Stimulated activated CD4-positive, alpha-beta T cell treated with anti-CD3 and anti-CD28 coated beads, Interleukin-4, amount 100 ng/mL, for 4 hours (primary cell): ENCODE data around the gene RGS3.

Source experiments
- DNase-seq, 2 experiments: peaks; one replicate each; pipeline ENCODE4 v3.0.0-alpha.2; 2020

RGS3 gene

DNA sequence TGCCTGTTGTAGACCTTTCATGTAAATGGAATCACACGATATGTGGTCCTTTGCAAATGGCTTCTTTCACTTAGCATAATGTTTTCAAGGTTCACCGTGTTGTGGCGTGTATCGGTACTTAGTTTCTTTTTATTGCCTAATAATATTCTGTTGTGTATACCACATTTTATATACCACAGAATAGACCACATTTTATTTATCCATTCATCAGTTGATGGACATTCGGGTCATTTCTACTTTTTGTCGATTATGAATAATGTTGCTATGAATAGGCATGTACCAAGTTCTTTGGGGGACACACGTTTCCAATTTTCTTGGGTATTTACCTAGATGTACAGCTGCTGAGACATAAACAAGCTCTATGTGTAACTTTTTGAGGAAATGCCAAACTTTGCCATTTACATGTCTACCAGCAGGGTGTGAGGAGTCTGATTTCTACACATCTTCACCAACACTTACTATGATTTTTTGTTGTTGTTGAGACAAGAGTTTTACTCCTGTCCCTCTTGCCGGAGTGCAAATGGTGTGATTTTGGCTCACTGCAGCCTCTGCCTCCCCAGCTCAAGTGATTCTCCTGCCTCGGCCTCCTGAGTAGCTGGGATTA, 144.7 kb downstream of the RGS3 start:
- no peak for DNase-seq

DNA sequence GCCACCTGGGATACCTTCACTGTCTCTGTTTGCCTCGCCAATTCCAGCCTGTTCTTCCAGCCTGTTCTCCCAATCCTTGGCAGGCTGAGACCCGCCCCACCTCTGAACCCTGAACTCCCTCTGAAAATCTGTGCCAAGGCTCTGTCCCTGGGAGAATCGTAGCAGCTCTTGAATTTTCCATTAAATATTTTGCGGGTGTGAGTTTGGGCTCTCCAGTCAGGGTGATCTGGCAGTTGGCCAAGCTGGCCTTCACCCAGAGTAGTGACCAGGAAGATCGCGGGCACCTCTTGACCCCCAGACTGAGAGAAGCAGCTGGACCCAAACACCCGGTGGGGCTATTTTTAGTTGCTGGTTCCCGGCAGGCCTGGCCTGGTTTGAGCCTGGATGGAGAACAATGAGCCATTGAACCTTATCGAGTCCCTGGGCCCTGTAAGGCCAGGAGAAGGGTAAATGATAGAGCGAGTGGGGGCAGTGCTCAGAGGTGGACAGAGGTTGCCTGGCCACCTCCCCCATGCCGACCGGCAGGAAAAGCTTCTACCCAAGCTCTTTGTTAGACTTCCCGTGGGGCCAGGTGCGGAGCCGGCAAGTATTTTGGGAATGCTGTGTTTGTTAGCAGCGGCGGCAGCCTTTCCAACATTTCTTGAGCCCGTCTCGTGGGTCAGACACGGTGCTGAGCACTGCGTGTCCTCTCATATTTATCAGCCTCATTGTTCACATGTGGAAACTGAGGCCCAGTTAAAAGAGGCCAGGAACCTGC, 146.2 kb downstream of the RGS3 start:
- DNase-seq: no peak

DNA sequence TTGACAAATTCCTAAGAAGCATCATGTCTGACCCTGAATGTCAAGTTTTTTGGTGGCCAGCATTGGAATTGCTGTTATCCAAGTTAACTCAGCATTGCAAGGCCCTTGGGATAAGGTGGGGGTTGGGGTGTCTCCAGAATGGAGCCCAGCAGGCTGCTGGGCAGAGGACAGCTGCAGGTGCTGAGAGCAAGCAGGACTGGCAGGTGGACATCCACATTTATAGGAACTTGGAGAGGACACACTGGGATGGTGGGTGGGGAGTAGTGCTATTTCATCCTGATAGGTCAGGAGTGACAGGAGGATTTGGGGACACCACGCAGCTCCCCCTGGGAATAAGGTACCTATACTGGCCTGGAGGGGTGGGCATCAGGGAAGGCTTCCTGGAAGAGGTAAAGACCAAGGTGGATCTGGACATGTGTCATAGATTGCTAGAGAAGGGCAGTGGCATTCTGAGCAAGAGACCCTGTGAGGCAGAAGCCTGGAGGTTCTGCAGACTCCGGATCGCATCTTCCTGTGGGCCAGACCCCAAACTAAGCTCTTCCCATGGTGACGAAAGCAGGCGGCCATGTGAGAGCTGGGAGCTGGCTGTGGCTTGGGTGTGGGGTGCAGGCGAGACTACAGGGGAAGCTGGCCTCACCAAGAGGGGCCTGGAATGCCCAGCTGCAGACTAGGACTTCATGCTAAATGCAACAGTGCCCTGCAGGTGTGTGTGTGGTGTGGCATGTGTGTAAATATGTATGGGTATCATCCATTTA, 148.1 kb downstream of the RGS3 start:
- no peak for DNase-seq

DNA sequence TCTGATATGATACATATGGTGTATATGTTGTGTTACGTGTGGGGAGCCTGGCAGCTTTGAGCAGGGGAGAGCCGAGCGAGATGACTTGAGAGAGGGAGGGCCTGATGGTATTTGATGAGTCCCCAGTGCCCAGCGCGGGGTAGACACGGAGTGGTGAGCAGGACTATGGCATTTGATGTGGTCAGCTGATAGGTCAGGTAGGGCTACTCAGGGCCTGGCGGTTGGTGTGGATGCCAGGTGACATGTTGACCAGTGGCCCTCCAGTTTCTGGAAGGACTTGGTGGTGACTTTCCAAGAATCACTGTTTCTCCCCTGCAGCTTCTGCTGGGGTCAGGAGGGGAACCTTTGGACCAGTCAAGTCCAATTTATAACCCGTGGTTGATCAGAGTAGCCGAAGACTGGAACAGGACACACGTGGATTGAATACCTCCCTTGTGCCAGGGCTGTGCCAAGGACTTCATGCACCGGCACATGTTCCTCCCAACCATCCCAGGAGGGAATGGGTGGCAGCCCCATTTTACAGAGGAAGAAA, 148.8 kb downstream of the RGS3 start:
- no peak for DNase-seq

DNA sequence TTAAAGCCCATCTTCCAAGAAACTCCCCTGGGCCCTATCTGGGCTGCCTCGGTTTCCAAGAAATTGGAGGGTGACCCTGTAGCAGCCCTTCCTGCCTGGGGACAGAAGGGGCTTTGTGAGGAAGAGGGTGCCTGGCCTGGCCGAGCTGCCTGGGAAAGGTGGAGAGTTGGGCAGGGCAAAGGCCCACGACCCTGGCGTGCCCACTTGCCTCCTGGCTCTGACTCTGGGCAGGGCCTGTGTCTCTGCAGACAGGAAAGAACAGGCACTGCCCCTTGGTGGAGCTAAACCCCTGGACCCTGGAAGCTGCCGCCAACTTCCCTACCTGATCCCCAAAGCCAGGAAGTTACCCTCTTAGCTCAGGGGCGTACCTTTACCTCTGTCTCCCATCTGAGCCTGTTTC, 149.3 kb downstream of the RGS3 start:
- DNase-seq: no peak

DNA sequence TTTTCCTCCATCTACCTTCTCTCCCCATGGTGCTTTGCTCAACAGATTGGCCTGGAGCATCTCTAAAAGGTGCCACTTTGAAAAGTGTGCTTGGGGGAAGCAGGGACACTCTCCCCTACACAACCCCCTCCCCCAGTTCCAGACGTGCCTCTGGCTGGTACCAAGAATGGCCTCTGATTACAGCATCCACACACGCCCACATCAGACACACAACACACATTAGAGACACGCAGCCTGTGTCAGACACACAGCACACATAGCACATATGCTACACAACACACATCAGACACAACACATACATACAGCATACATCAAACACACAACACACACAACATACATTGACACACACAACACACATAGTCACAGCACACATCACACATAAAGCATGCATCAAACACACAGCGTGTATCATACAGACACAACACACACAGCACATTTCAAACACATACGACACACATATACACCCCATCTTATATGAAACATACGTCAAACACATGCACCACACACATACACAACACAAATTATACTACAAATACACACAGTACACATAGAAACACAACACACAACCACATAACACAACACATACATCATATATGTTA, 150.4 kb downstream of the RGS3 start:
- DNase-seq: no peak

DNA sequence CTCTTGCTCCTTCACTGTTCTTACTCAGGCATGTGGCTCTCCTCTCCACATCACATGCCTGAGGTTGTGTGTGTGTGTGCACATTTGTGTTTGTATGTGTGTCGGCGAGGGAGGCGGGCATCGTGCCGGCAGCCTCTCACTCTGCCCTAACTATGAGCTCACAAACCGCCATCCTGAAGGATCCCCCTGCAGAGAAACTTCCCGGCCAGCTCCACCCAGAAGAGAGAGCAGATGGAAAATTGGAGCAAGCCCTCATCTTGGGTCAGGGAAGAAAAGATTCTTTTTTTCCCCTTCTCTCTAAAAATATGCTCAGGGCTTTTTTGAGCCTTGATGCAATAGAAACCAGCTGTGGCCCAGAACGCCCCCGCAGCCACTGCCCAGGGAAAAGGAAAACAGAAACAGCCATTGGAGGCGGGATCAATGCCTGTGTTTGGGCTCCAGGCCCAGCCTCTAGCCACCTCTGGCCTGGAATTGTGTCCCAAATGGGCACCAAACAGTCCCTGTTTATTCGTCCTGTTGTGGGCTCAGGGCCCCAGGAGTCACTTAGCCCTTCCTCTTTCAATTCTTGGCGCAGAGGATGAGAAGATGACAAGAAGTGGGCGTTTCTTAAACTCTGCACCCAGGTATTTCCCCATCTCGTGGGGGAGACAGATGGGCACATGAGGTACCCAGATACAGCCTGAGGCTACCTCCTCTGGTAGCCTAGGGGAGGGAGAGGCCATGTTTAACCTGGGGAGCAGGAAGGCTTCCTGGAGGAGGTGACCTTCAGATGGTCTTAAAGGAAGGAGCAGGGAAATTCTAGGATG, 151.5 kb downstream of the RGS3 start:
- no peak for DNase-seq

DNA sequence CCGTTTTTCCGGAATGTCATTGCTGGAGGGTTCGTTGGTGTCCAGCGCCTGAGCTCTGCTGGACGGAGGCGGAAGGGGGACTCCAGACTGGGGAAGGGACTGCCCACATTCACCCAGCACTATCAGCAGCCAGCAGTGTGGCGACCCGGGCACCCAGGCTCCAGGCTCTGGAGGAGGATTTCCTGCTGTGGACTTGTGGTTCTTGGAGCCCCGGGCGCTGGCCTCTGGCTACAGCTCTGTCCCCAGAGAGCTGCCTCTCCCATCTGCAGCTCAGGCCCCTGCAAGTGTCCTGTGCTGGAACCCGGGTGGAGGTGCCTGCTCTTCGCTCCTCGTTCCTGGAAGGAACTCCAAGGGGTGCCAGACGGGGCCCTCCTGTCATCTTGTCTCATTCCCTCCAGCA, 152.6 kb downstream of the RGS3 start:
- no peak for DNase-seq

DNA sequence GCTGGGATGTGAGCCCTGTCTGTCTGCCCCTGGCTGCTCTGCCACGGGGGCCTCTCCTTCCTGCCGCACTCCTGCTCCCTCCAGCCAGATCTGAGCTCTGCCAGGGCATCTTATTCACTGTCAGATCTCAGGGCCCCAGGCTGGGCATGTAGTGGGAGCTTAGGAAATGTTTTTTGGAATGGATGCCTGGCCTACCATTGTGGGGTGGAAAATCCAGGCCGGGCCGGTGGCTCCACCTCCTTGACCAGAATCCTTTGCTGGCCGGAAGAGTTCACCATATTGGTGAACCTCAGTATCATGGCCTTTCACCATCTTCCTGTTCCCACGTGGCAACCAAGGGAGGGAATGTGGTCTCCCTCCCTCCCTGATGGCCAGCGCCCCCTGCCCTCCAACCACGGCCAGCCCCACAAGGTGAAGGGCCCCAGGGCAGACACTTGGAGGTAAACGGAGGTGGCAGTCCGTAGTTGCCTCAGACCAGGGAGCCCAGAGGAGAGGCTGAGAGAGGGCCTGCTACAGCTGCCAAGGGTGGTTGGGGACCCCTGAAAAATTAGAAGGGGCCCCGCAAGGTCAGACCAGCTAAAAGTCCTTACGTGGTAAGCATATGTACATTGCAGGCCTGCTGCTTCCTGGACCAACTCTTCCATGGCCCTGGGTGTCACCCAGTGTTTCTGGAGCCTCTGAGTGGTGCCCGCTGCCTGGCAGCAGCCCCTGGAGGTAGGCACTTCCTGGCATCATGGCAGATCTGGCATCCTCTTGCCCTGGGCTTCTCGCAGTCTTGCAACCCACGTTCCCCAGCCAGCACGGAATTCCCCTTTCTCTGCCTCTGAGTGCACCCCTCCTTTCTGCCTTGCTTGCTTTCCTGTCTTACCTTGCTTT, 153.3 kb downstream of the RGS3 start:
- DNase-seq: peak in 1 of 2 experiments; percentile 8

DNA sequence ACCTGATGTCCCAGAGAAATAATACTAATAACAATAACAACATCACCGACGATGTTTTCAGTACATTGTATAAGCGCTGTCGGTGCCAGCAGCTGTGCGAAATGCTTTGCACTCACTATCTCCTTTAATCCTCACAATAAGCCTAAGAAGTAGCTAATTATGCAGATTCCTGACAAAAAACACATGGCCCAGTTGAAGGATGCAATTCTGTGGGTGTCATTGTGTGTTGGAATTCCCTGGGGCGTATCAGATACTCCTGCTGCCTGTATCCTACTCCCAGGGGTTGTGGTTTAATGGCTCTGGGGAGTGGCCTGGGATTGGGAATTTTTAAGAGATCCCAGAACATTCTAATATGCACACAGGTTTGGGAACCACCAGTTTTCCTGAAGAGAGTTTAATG, 154.0 kb downstream of the RGS3 start:
- DNase-seq: no peak

DNA sequence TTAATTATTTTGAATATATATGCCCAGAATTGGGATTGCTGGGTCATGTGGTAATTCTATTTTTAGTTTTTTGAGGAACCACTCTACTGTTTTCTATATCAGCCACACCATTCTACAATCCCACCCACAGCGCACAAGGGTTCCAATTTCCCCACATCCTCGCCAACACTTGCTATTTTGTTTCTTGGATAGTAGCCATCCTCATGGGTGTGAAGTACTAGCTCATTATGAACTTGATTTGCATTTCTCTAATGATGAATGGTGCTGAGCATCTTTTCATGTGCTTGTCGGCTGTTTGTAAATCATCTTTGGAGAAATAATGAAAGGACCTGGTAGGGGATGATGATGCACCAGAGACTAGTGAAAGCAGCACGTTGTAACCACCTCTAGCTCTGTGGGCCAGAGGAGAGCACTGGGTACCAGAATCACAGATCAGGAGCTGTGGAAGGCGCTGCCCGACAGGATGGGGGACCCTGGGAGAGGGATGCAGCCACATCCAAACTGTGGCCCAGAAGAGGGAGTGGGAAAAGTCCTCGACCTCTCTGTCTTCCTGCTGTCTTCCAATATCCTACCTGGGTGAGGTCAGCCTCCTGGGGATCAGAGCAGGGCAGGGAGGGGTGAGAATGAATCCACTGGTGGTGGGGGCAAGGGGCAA, 155.4 kb downstream of the RGS3 start:
- DNase-seq: no peak

DNA sequence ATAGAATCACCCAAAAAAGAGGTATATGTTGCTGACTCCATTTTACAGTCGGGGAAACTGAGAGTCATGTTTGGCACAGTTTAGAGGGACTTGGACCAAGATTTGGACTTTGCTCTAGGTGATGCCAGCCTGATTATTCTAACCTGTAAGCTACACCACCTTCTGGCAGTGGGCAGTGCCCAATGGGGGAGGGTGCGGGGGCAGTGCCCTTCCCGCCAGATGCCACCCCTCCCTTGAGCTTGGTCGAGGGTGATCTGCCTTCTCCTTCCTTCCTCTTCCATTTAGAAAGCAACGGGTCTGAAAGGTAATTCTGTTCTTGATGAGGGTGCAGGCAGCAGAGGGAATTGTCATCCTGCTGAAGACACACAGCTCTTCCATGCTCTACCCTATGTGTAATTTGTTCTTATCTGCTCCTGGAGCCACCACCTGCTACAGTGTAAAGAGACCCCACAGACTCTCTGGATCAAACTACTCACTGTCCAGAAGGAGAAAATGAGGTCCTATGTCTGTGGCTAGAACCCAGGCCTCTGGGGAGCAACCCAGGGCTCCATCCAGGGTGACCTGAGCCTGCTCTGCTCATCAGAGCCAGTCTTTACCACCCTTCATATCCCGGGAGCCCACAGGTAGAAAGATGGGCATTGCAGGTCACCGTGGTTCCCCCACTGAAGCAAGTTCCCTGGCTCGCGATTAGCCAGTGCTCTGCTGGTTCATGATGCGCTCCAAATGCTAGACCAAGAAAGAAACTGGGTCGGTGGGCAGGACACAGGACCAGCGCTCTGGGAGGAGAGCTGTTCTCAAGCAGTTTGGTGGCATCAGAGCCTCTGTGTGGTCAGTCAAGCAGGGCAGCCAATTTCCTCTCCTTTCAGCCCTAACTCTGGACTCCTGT, 156.2 kb downstream of the RGS3 start:
- no peak for DNase-seq

DNA sequence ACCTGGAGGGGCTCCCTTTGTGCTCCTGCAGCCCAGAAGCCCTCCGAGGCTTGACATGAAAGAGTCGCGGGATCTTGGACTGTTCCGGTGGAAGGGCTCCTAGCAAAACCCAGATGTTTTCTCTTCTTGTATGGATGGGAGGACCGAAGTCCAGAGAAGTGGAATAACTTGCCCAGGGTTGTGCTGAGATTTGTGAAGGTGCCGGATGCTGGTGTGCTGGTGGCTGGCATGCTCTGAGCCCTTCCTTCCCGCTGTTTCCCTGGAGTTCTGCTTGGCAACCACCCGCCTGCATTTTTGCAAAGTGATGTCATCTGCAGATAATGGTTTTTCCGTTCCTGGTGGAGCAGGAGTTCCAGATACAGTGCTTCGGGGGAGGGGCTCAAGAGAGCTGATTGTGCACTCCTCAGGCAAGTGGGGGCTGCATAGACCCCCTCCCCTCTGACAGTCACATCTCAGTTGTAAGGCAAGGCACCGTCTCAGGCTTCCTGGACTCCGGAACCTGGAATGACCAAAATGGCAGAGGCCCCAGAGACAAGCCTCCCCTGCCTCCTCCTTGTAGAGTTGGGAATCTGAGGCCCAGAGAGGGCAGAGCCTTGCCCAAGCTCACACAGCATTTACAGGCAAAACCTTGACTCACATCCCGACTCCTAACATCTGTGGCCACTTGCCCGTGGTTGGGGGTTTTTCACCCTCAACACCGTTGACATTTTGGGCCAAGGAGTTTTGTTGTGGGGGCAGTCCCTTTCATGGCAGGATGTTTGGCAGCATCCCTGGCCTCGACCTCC, 157.0 kb downstream of the RGS3 start:
- no peak for DNase-seq

DNA sequence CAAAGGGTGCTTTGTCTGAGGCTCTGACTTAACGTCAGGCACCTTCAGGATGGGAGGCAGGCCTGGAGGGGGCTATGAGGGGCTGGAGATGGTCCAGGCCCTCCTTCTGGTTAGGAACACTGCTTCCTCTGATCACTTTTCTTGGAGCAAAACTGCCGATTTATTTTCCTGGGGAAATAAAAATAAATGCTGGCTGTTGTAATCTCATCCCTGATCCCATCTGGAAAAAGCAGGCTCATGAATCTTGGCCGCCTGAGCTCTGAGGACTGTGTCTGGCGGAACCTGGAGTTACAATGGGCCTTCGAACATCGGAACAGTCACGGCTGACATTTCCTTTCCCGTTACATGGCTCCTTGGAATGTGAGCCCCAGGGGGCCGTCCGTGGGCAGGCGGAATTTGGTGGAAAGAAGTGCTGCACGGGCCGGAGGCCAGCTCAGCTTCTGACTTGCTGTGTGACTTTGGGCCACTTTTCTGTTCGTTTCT, 157.8 kb downstream of the RGS3 start:
- no peak for DNase-seq

DNA sequence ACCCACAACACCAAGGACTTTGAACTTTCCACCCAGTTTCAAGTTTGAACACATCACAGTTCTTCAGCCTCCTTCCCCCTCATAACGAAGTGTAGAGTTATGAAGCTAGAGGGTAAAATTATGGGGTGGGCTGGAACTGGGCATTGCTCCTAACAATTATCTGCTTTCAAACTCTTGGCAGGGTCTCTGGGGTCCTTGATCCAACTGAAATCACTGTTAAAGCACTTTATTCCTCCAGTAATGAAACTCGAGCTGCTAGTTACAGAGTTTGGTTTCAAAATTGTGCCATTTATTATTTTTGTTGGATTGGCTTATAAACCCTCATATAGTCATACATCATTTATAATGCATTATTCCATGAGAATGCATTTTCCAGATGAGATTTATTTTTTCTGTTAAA, 158.5 kb downstream of the RGS3 start:
- DNase-seq: no peak

DNA sequence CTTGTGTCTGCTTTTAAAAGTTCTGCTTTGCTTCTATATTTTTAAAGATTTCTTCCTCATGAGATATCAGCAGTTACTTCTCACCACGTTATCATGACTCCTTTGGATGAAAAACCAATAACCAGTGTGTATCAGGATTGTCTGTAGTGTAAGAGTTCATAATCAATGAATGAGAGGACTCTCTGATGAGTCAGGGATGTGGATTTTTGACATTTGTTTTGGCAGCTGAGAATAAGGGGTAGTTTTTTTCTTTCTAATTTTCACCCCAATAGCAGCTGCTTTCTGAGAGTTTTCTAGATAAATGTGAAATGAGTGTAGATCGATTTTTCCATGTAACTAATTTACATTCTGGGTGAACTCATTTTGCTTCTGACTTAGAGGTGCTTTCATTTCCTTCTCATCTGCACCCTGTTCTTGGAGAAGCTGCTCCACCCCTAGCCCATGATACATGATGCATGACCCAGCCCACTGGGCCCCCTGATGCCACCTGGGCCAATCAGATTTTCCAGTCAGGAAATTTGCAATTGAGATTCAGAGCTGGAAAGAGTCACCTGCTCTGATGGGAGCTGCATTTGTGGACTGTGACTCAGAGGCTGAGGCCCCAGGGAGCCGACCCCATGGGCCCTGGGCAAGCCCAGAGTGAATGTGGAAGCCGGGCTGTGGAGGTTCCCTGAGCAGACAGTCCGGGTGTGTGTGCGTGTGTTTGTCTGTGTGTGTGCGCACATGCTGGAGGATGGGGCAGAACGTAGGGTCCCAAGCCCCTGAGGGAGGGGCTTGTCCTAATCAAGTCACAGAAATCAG, 159.3 kb downstream of the RGS3 start:
- DNase-seq: peak; percentile 24 to 36

DNA sequence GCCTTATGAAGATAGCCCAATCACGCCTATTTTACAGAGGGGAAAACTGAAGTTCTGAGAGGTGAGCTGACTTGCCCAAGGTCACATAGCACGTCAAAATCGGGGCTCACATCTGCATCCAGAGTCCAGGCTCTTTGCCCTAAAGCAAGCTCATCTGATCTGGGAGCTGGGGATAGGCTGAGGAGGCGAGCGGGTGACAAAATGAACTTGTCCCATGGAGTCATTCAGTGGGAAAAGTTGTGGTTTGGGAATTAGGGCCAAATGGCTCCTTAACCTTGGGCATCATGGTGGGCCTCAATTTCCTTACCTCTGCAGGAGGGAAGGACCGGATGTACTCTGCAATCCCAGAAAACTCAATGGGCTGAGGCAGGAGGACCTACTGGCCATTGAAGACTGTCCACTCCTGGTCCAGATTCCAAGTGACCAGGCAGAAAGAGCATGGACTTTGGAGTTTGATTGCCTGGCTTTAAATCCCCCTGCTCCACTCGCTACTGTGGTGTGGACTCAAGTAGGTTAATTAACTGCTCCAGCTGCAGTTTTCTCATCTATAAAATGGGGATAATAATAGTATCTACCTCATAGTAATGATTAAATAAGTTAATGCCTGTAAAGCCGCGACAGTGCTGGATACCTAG, 160.4 kb downstream of the RGS3 start:
- no peak for DNase-seq

DNA sequence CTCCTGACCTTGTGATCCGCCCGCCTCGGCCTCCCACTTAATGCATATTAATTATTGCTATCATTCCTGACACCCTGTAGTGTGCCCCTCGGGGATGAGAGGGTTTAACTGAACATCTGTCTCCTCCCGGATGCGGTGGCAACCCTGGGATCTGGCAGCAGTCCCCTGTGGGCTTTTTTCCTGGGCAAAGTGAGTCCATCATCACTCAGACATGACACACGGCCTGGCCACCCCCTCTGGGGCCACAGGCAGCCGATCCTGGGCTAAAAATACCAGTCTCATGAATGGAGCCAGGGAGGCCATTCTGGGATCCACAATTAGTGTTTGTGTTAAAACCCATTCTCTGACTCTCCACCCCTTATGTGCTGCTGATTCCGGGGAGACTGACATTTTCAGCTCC, 161.2 kb downstream of the RGS3 start:
- no peak for DNase-seq
